HG03060 (cell line): ENCODE results near the gene BAIAP2.
"Not testable (repeated sequence)": the region's sequence is repeated elsewhere in the genome, so short reads cannot be mapped to it uniquely, and the experiment has no call there.

Source experiments
- ATAC-seq: cut with Tn5 transposase; IDR thresholded peaks from one replicate; pipeline ENCODE4 v1.9.1; 2021; ENCODE audit warnings: low read depth, moderate number of reproducible peaks; ENCODE audit not compliant: unreplicated experiment

Gene BAIAP2

DNA sequence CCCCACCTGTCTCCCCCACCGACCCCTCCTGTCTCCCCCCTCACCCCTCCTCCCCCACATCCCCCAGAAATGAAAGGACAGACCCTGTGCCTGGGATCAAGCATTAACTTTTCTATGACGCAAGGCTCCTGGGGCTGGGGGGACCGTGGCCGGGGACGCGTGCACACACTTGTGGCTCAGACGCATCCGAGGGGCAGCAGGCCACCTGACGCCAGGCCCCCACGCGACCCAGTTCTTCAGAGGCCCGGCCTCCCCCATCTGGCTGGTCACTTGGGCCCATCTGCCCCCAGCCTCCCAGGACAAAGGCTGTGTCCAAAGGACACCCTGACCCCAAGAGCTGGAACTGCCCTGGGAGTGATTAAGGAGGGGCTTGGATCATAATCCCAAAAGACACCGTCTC lies 116.3 kb downstream of the BAIAP2 start:
- ATAC-seq: no peak

DNA sequence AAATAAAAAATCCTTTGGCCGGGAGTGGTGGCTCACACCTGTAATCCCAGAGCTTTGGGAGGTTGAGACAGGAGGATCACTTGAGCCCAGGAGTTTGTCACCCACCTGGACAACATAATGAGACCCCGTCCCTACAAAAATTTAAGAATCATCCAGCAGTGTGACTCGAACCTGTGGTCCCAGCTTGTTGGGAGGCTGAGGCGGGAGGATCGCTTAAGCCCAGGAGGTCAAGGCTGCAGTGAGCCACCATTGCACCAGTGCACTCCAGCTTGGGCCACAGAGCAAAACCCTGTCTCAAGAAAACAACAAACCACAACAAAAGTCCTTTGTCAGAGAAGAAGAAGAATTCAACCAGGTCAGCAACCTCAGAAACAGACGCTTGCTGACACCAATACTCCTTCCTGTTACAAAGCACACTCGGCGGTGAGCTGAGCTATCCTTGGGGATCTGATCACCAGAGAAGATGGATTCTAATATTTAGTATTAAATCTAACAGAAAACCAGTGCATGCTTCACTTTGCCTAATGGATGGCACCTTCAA lies 117.4 kb downstream of the BAIAP2 start:
- ATAC-seq: no peak

GRCh38 chr17:81153340-81153803 lies 118.4 kb downstream of the BAIAP2 start:
- ATAC-seq: no peak

- not testable (repeated sequence) for ATAC-seq
These were observed 119.1 kb downstream of the BAIAP2 start for GRCh38 chr17:81154016-81154415.

- no peak for ATAC-seq
These were observed 120.0 kb downstream of the BAIAP2 start for GRCh38 chr17:81154961-81155360.

GRCh38 chr17:81156866-81157805 lies 122.2 kb downstream of the BAIAP2 start:
- ATAC-seq: no peak

GRCh38 chr17:81157848-81158687 lies 123.1 kb downstream of the BAIAP2 start:
- no peak for ATAC-seq

GRCh38 chr17:81158688-81159590 lies 124.0 kb downstream of the BAIAP2 start:
- no peak for ATAC-seq

DNA sequence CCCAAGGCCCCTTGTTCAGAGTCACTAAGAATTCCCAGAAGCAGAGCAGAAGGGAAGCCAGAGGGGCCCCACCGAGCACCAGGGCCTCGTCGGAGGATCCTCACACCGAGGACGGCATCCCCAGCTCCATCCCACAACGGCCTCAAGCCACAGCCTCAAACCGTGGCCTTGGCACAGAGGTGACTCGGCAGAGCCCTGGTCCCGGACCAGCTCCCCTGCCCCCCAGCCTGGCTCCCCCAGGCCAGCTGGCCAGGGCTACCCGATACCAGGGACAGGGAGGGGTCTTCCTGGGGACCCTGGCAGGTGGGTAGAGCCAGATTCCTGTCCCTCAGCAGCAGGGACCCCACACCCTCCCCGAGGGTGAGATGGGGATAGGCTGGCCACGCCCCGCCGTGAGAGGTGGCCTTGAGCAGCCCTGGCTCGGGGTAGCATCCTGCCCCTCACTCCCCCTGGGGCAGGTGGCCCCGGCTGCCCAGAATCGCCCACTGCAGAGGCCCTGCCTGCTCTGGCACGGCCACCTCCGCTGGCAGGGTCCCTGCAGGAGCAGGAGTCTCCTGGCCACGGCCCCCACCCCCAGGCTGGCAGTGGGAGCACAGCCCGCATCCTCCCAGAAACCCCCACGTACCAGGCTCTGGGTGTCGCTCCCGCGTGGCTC lies 124.8 kb downstream of the BAIAP2 start:
- ATAC-seq: no peak

DNA sequence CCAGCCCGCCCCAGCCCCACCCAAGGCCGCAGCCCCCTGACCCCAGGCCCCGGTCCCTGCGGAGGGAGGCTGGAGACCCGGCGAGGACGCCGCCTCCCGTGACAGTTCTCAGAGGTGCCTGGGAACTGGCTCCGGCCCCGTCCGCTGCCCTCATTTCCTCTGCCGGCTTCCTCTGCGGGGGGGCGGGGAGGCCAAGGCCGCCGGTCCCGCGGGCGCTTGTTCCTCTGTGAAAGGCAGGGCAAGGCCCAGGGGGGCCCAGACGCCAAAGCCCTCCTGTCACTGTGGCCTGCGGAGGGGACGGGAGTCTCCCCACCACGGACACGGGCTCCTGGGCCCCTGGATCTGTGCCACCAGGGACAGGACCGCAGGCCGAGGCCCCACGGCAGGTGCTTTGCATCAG lies 125.4 kb downstream of the BAIAP2 start:
- ATAC-seq: no peak

DNA sequence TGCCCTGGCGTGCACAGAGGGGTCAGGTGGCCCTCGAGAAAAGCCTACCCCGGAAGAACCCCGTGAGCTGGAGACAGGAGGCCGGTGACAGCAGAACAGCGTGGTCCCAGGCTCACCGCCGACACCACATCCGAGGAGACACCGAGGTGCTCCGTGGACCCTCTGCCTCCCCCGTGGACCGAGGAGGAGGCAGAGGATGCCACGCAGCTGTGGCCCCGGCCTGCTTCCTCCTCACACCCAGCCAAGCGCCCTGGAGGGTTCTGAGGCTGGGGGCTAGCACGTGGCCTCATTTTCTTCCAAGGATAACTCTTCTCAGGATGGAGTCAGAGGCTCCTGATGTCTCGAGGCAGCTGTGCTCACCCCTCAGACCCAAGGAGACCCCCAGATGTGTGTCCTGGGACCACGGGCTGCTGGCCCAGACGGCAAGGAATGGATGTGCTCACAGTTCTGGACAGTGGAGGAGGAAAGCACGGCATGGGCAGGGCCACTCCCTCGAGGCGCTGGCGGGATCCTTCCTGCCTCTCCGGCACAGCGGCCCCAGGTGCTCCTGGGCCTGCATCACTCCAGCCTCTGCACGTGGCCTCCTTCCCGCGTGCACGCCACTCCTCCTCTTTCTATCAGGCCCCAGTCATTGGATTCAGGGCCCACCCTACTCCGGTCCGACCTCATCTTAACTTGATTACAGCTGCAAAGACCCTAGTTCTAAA lies 125.9 kb downstream of the BAIAP2 start:
- ATAC-seq: no peak

GRCh38 chr17:81161536-81161935 lies 126.6 kb downstream of the BAIAP2 start:
- ATAC-seq: no peak

GRCh38 chr17:81161972-81162371 lies 127.0 kb downstream of the BAIAP2 start:
- ATAC-seq: no peak

DNA sequence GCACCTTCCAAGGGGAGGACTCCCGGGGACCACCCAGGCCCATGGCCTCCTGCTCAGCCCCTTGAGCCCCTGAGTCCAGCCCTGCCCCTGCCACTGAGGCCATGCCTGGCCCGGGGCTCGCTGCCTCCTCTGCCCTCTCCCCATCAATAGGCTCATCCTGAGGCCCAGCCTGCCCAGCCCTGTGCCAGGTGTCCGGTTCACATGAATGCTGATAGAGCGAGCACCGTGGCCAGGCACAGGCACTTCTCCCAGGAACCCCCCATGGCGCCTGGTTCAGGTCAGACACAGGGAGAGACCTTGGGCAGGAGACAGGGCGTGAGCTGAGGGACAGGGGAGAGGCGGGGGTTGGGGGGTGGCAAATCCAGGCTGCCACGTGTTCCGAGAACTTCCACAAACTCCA lies 127.5 kb downstream of the BAIAP2 start:
- no peak for ATAC-seq

DNA sequence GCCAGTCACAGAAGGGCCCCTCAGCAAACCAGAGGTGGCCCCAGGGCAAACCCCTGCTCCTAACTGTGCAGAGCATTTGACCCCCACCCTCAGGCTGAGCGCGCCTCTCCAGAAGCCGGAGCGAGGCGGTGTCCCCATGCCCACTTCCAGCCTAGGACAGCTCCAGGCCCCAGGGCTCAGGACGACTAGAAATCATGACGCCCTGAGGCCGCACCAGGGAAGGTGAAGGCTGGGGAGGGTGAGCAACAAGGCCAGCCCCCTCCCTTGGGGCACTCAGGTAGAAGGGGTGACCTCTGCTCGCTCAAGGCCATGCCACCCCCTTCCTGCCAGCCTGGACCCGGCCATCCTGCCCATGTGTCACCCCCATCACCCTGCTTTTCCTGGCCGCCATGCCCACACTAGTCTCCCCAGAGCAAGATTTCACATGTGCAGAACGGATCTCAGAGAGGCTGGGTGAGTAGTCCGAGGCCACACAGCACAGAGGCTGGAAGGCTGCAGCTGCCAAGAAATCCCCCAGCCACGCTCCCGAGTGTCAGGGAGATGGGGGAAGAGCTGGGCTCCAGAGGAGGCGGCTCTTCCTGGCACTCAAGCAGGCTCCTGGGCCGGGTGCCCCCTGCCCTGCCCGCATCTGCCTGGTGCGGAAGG lies 128.2 kb downstream of the BAIAP2 start:
- ATAC-seq: no peak

GRCh38 chr17:81163703-81164370 lies 128.9 kb downstream of the BAIAP2 start:
- ATAC-seq: no peak

DNA sequence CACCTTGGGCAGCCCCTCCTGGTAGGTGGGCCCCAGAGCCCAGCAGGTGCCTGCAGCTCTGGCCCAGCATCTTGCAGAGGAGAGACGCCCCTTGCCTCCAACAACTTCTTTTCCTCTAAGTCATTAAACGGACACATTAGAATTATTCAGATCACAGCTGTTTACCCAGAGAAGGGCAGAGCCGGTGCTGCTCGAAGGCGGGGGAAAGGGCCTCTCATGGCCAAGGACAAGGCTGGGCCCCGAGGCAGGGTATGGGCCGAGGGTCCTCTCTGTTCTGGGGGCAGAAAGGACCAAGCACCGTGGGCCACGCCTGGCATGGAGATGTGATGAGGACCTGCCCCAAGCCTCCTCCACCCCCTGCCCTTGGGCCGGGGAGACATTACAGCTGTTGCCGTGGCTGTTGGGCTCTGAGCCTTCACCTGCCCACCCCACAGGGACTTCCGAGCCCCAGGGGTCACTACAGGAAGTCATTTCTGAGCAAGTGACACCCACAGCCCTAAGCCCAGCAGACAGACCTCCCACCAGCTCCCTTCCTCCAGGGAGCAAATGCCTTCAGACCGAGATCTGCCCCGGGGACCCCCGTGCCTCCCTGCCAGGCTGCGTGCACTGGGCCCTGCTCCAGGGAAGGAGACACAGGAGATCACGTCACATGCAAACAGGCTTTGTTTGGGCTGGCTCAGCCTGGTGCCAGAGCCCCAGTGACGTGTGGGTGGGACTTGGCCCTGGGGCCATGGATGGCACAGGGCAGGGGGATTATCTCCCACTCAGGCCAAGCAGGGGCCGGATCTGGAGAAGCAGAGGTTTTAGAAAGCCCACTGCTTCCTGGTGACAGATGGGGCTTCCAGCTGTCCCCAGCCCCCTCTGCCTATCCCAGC lies 129.7 kb downstream of the BAIAP2 start:
- ATAC-seq: no peak
